DMS 273 (cell line): Measurements from ENCODE around the gene MDH2.
"Not testable (repeated sequence)": the region's sequence is repeated elsewhere in the genome, so short reads cannot be mapped to it uniquely, and the experiment has no call there.

Experiments used
- DNase-seq: peaks from one replicate; lab custom pipeline; 2025; ENCODE audit not compliant: unreplicated experiment; lab: John Stamatoyannopoulos, UW

MDH2 gene

GRCh38 chr7:76047811-76048667 lies at the start of gene MDH2, which contains the start of gene STYXL1:
TSS of gene MDH2 (plus strand) at chr7:76048106. CDS start at chr7:76048161, 55 bp downstream.
TSS of gene STYXL1 (minus strand) at chr7:76048000. CDS start at chr7:76030523, 17,477 bp downstream.
- peak; percentile 99 for DNase-seq

GRCh38 chr7:76000566-76000965 lies 47.3 kb upstream of the MDH2 start:
- no peak for DNase-seq

GRCh38 chr7:76002139-76002538 lies 45.8 kb upstream of the MDH2 start:
- DNase-seq = no peak

- no peak for DNase-seq
Measured at GRCh38 chr7:76002822-76003221, 45.1 kb upstream of the MDH2 start.

GRCh38 chr7:76003351-76003750 lies 44.6 kb upstream of the MDH2 start:
- DNase-seq = no peak

GRCh38 chr7:76005004-76005403 lies 42.9 kb upstream of the MDH2 start:
- DNase-seq = not testable (repeated sequence)

- DNase-seq = no peak
Measured at GRCh38 chr7:76008156-76008687, 39.7 kb upstream of the MDH2 start.

- no peak for DNase-seq
Measured at GRCh38 chr7:76009672-76010600, 38.0 kb upstream of the MDH2 start.

- peak; percentile 73 for DNase-seq
Measured at GRCh38 chr7:76011442-76011861, 36.5 kb upstream of the MDH2 start.

- no peak for DNase-seq
Measured at GRCh38 chr7:76016191-76016947, 31.5 kb upstream of the MDH2 start.

- not testable (repeated sequence) for DNase-seq
Measured at GRCh38 chr7:76018520-76018919, 29.4 kb upstream of the MDH2 start.

GRCh38 chr7:76020031-76020714 lies 27.7 kb upstream of the MDH2 start:
- peak; percentile 88 for DNase-seq

- DNase-seq = no peak
Measured at GRCh38 chr7:76022026-76022780, 25.7 kb upstream of the MDH2 start.

GRCh38 chr7:76023002-76023401 lies 24.9 kb upstream of the MDH2 start:
- DNase-seq = no peak

GRCh38 chr7:76029682-76030081 lies 18.2 kb upstream of the MDH2 start:
- DNase-seq = not testable (repeated sequence)

GRCh38 chr7:76031964-76032363 lies 15.9 kb upstream of the MDH2 start:
- DNase-seq = no peak

- DNase-seq = no peak
Measured at GRCh38 chr7:76037310-76037709, 10.6 kb upstream of the MDH2 start.

GRCh38 chr7:76040126-76040525 lies 7.8 kb upstream of the MDH2 start:
- DNase-seq = no peak

GRCh38 chr7:76044375-76044865 lies 3.5 kb upstream of the MDH2 start:
- DNase-seq = no peak
